Panc1 (cell line): ENCODE results near the gene LILRB2. TPM values are rescaled to one million over a fixed set of nuclear protein-coding genes. Genes with fewer than 3 reads are reported as not detected.

Experiments used
- ATAC-seq: fragments of 200-7000 bp; cut with Tn5 transposase; 2 replicates; pipeline ENCODE4 v1.9.1; 2020; ENCODE audit warnings: mild to moderate bottlenecking, moderate library complexity
- BruUV-seq: library from RNA; stranded (reverse); fragments of 400-500 nt; replicated peaks from 2 replicates; lab custom pipeline; 2021; lab: Mats Ljungman, UMichigan
- CTCF ChIA-PET: fragments of 300-600 bp; sonication (Branson Sonifier 250); formaldehyde crosslinking; loops from one replicate; lab custom pipeline; 2022; ENCODE audit warnings: antibody characterized with exemption; lab: Charles Lee
- POLR2A ChIA-PET: fragments of 300-600 bp; sonication (Branson Sonifier 250); formaldehyde crosslinking; loops from one replicate; lab custom pipeline; 2022; ENCODE audit warnings: antibody characterized with exemption; lab: Charles Lee
- DNase-seq: peaks from one replicate; pipeline ENCODE4 v3.0.0-alpha.2; 2010; ENCODE audit warnings: low read depth, low spot score
- H3K27ac ChIP-seq: 2 replicates; pipeline ENCODE4 v1.5.1; 2011; ENCODE audit warnings: mild to moderate bottlenecking, low read length, inconsistent platforms
- H3K27me3 ChIP-seq: fragments of 200-500 bp; sonication (Bioruptor generic); 2 replicates; pipeline ENCODE4 v1.6.0; 2014; ENCODE audit warnings: low read length, inconsistent platforms; ENCODE audit not compliant: control insufficient read depth, insufficient read depth
- H3K36me3 ChIP-seq: fragments of 200-500 bp; sonication (Bioruptor generic); 2 replicates; pipeline ENCODE4 v1.5.1; 2014; ENCODE audit warnings: inconsistent platforms, mild to moderate bottlenecking, low read length, moderate library complexity; ENCODE audit not compliant: control insufficient read depth, insufficient read depth
- H3K4me1 ChIP-seq: 2 replicates; pipeline ENCODE4 v1.5.1; 2011; ENCODE audit warnings: inconsistent platforms, mild to moderate bottlenecking, low read length, moderate library complexity; ENCODE audit not compliant: control insufficient read depth, insufficient read depth
- H3K4me3 ChIP-seq, 2 experiments: 2 replicates each; pipeline ENCODE4 v1.5.1; 2011 to 2012; ENCODE audit warnings: low read depth in 2 of 2, low read length in 2 of 2, mild to moderate bottlenecking in 2 of 2, inconsistent platforms in 1 of 2, moderate library complexity in 1 of 2
- H3K9me3 ChIP-seq: fragments of 200-500 bp; sonication (Bioruptor generic); 2 replicates; pipeline ENCODE4 v1.5.1; 2014; ENCODE audit warnings: low read depth, mild to moderate bottlenecking, inconsistent platforms, low read length, moderate library complexity; ENCODE audit not compliant: control insufficient read depth, insufficient read depth
- POLR2AphosphoS5 ChIP-seq: IDR thresholded peaks from 2 replicates; pipeline ENCODE4 v1.6.1; 2012; ENCODE audit warnings: mild to moderate bottlenecking, low read depth, low read length, moderate library complexity
- REST ChIP-seq, 2 experiments: IDR thresholded peaks; 2 replicates each; pipeline ENCODE4 v1.6.1; 2011 to 2012; ENCODE audit warnings: low read depth in 2 of 2, control low read depth in 1 of 2, low read length in 1 of 2, mild to moderate bottlenecking in 1 of 2, moderate library complexity in 1 of 2; ENCODE audit not compliant: insufficient read depth in 1 of 2
- SIN3A ChIP-seq: IDR thresholded peaks from 2 replicates; pipeline ENCODE4 v1.6.1; 2012; ENCODE audit warnings: low read depth, mild to moderate bottlenecking, low read length, moderate library complexity, borderline replicate concordance; ENCODE audit not compliant: insufficient read depth
- TCF7L2 ChIP-seq: IDR thresholded peaks from 2 replicates; pipeline ENCODE4 v1.6.1; 2011; ENCODE audit warnings: mild to moderate bottlenecking, low read depth, low read length, inconsistent platforms
- in situ Hi-C: cut with HindIII; loops from 2 replicates; pipeline ENCODE4 v1.10.0; 2016; ENCODE audit warnings: low sequenced_read_pairs, low pct_unique_long_range_greater_than_20kb
- intact Hi-C: fragments of 100-400 bp; cut with micrococcal nuclease; formaldehyde crosslinking; loops from one replicate; pipeline ENCODE4 v1.10.0; 2022; ENCODE audit not compliant: unreplicated experiment
- total RNA-seq: library from RNA; stranded (reverse); gene quantifications from one replicate; pipeline ENCODE4 v1.2.1, GENCODE V29; 2021; ENCODE audit not compliant: unreplicated experiment

LILRB2 gene
- total RNA-seq, 1 experiment from 2014 or later = not detected

DNA sequence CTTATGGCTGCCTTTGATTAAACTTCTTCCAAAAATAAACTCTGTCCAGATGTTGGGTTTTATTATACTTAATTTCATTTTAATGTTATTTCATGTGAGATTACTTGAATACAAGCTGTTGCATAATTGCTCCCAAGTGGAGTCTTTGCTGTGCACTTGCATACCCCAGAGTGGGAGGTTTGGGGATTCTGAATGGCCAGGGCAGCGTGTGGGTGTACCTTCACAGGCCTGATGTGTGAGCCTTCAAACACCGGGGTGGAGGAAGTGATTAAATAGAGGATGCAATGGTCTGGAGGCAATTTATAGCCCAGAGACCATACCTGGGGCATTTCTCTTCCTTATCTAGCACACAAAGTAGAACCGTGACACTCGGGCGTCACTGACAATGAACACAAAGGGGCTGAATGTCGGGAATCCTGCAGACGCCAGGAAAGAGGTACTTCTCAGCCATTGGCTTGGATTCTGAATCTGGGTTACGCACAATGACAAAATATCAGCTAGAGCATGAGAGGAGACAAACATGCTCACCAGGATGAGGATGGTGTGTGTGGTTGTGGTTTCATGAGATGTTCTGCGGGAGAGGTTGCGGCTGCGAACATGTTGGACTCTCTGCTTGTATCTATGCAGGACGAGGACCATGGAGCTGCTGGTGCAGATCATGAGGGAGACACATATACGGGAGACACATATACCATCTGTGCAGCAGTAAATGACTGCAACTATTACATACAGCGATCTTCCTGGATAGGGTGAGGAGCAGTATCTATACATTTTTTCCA, 39.2 kb upstream of the LILRB2 start:
- H3K27ac ChIP-seq = no peak overlapping the region
- ChIA-PET POLR2A (interaction anchor here (0.6 kb wide), 1 partner anchor 150 kb away, joined by 3 read pairs; no protein-coding TSS in a partner anchor), CTCF (no interaction called here)
- ATAC-seq (no peak), DNase-seq (no peak)
- H3K36me3 ChIP-seq = no peaks in the 10 kb centered on the region
- no peaks in the 10 kb centered on the region for H3K4me1 ChIP-seq
- no peaks in the 10 kb centered on the region for H3K9me3 ChIP-seq
- in situ Hi-C loops (no loop called here), intact Hi-C loops (no loop called here)
- H3K27me3 ChIP-seq = peaks cover 7% of the 10 kb centered on the region
- BruUV-seq = no TSS peak
- H3K4me3 ChIP-seq = no peak overlapping the region
- TF ChIP-seq TCF7L2 (no peak), POLR2AphosphoS5 (no peak), REST (IDR thresholded peaks at IDR 0.05; ENCODE audit: insufficient read depth in 1 of 2, low read depth in 2 of 2, low read length in 1 of 2) (no peak), SIN3A (no peak)

- Histone ChIP-seq H3K36me3 (no peaks in the 10 kb centered on the region), H3K4me1 (no peaks in the 10 kb centered on the region), H3K4me3 (no peak overlapping the region), H3K27ac (no peak overlapping the region), H3K27me3 (peaks cover 2% of the 10 kb centered on the region), H3K9me3 (no peaks in the 10 kb centered on the region)
- CTCF ChIA-PET = no interaction called here
- no TSS peak for BruUV-seq
- POLR2A ChIA-PET = no interaction called here
- ATAC-seq (no peak), DNase-seq (no peak)
- in situ Hi-C loops = no loop called here
- intact Hi-C loops = no loop called here
- TF ChIP-seq POLR2AphosphoS5 (no peak), TCF7L2 (no peak), REST (IDR thresholded peaks at IDR 0.05; ENCODE audit: insufficient read depth in 1 of 2, low read depth in 2 of 2, low read length in 1 of 2) (no peak), SIN3A (no peak)
These were observed 38.1 kb upstream of the LILRB2 start for GRCh38 chr19:54319049-54319448.
